HG03103 (cell line): ENCODE data around the gene XRCC1.

Source experiments
- ATAC-seq: cut with Tn5 transposase; IDR thresholded peaks from one replicate; pipeline ENCODE4 v1.9.1; 2021; ENCODE audit warnings: low read depth; ENCODE audit not compliant: unreplicated experiment

Gene XRCC1

DNA sequence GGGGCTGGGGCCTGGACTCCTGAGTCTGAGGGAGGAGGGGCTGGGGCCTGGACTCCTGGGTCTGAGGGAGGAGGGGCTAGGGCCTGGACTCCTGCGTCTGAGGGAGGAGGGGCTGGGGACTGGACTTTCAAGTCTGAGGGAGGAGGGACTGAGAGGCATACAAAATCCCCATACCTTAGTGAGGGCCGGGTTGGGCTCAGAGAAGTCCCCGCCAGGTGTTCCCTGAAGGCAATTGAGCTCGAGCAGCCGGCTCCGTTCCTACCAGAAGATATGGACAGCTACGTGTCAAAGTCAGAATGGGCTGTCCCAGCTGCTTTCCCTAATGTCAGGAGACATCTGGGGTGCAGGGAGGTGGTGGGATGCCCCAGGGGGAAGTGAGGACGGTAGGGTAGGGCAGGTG, 80.2 kb downstream of the XRCC1 start:
- ATAC-seq: no peak
